Activated CD4-positive, alpha-beta T cell treated with anti-CD3 and anti-CD28 coated beads, Interleukin-10, Interleukin-2, amounts not matched to agents 100 ng/mL and 50 ng/mL, durations not matched to agents 16 hours and 8 hours (primary cell): ENCODE results near the gene SPATA6L.
"Not testable (repeated sequence)": the region's sequence is repeated elsewhere in the genome, so short reads cannot be mapped to it uniquely, and the experiment has no call there.

Experiments
- DNase-seq: peaks from one replicate; pipeline ENCODE4 v3.0.0-alpha.2; 2020

SPATA6L gene

DNA sequence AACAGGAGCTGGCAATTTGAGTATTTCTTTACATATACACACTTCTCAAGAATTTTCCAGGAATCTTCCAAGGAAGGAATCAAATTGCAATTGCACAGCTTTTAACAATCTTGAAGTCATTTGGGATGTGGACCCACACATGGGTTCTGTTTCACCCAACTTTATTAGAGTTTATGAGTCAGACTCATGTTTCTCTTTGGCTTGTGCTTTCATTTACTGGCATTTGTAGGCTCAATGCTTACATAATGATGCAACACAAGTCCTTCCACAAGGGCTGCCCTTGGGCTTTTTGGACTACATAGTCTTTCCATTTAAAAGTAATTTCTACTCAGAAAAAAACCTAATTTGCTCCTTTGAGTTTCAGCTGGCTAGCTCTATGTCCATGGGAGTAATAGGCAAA, 8.5 kb upstream of the SPATA6L start:
- no peak for DNase-seq

DNA sequence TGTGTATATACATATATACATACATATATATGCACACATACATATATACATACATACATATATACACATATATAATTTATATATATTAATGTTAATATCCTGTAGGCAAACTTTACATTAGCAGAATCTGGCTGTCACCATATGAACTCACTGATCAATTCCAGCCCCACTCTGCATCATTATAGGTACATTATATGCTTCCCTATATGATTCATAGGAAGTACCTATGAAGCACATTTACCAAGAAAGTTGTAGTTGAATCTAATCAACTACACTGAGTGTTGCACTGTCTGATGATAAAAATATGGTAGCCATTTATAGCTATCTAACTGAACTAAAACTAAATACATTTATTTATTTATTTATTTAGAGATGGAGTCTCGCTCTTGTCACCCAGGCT, 5.5 kb upstream of the SPATA6L start:
- no peak for DNase-seq

DNA sequence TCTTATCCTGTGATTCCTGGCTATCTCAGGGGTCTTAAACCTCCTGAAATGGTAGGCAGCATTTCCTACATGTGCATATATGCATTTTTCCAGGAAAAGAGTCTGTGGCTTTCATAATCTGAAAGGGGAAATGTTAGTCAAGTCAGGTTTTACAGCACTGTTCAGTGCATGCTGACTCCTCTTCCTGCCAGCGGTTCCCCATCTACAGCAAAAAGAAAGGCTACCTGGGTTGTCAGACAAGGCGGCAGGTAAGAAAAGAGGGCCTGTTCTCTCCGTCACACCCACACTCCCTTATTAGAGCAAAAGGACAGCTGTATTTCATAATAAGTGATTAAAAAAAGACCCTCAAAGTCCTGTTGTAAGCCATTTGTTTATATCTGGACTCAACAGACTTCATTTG, 4.3 kb upstream of the SPATA6L start:
- DNase-seq = no peak

DNA sequence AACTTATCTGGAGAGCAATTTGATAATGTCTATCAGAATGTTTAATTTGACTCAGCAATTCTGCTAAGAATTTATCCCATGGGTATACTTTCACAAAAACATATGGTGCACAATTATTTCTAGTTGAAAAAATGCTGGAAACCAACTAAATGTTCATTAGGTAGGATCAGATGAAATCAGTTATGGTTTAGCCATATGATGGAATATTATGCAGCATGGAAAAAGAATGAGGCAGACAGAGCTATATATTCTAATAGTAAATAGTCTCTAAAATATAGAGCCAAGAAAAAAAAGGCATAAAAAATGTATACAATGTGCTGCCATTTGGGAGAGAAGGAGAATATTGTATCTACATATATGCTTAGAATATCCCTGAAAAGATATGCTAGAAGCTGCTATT, 3.6 kb upstream of the SPATA6L start:
- DNase-seq = no peak

DNA sequence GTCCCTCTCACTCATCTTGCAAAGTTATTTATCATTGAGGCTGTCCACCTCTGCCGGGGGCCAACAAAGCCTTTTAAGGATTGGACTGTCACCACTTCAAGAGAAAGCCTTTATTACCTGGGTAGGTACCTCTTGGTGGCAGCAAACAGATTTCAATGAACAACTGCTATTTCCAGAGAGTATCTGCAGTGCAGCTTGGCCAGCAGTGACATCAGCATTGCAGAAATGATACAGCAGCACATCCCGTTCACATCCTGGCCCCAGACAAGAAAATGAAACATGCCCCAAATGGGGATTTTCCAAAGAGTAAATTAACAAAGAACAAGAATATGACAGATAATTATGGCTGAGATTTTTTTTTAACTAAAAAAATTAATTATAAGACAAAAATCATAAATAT, 2.3 kb upstream of the SPATA6L start:
- peak; percentile 28 for DNase-seq

DNA sequence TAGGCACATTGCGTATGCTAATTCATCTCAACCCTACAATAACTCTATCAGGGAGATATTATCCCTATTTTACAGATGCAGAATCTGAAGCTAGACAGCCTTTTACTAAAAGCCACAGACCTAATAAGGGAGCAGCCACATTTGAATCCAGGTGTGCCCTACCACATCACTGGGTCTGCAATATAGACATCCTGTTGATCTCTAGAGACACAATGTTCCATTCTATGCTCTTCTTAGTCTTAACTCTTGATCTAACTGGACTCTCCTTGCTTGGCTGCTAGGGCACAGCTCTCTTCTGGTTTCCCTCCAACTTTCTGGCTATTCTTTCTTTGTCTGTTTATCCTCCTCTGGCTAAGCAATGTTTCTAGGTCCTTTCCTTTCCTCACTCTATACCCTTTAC, 1.4 kb upstream of the SPATA6L start:
- DNase-seq = no peak

DNA sequence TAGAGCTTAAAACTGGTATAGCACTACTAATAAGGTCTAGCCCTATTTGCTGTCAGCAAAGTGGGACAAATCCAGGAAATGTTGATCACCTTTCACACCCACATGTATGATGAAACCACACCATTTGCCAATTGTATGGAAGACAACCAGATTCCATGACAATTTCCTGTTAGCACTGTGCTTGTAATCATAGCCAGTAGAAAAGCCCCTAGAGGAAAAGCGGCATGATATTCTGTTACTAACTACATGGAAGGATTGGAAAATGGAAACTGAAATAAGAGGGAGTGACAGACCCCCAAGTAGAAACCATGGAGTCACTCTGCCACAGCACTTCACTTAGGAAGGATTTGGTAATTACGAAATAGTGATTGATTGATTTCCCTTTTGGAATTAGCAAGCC, 923 bp downstream of the SPATA6L start:
- DNase-seq = no peak

DNA sequence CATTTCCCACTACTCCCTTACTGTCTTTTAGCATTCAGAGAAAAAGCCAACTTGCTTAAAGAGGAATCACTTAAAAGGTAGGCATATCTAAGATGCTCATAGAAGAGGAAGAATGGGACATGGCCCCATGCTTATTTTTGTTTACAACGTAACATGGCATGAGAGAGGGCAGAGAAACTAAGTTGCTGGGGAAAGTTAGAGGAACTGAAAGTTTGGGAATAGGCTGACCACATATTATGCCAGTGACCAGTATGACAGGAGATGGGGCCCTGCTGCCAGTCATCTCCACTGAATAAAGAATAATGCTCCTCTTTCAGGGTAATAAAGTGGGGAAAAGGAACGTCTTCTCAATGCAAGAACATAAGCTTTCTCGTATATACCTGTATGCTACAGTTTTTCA, 2.3 kb downstream of the SPATA6L start:
- no peak for DNase-seq

DNA sequence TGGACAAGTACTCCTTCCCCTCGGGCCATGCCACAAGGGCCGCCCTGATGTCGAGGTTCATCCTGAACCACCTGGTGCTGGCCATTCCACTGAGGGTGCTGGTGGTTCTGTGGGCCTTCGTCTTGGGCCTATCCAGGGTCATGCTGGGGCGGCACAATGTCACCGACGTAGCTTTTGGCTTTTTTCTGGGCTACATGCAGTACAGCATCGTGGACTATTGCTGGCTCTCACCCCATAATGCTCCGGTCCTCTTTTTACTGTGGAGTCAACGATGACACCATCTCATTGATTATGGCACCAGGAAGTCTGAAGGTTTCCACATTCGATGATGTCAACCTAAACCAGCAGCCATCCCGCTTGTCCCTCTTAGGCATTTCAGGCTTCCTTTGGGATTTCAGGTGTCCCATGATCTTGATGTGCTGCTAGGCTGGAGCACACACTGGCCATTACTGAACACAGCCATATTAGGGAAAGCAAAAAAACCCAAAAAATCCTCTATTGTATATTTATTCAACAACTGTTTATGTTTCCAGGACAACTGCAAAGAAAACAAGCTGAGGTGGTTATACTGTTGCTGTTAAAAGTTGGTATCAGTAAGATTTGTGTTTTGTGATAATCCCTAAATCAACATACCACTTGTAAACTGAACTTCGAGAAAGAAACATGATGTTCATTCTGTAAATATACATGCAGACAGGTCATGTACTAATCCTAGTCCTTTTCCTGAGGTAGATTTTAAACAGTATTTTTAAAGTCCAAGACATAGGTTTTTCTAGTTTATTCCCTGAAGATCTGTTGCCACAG, 3.1 kb downstream of the SPATA6L start:
- DNase-seq = no peak

DNA sequence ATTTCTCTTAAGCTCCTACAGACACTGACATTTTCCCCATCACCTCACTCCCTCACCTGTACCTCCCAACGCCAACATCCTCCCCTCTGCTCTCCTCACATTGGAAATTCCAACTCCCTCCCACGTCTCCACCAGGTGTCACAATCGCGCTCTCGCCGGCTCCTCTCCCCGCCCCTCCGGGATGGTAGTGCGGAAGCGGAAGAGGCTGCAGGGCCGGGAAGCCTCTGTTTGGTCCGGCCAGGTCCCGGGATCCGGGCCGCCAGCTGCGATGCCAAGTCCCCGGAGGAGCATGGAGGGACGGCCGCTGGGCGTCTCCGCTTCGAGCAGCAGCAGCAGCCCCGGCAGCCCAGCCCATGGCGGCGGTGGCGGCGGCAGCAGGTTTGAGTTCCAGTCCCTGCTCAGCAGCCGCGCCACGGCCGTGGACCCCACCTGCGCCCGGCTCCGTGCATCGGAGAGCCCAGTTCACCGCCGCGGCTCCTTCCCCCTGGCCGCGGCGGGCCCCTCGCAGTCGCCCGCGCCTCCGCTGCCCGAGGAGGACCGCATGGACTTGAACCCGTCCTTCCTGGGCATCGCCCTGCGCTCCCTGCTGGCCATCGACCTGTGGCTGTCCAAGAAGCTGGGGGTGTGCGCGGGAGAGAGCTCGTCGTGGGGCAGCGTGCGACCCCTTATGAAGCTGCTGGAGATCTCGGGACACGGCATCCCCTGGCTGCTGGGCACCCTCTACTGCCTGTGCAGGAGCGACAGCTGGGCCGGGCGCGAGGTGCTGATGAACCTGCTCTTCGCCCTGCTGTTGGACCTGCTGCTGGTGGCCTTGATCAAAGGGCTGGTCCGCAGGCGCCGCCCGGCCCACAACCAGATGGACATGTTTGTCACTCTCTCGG, 3.9 kb downstream of the SPATA6L start, which contains the start of gene PLPP6:
Gene PLPP6, plus strand, starts transcription at position 187 of the 881 bp plus-strand sequence. Its CDS starts 82 bp downstream, at position 269.
- DNase-seq = peak; percentile 86

DNA sequence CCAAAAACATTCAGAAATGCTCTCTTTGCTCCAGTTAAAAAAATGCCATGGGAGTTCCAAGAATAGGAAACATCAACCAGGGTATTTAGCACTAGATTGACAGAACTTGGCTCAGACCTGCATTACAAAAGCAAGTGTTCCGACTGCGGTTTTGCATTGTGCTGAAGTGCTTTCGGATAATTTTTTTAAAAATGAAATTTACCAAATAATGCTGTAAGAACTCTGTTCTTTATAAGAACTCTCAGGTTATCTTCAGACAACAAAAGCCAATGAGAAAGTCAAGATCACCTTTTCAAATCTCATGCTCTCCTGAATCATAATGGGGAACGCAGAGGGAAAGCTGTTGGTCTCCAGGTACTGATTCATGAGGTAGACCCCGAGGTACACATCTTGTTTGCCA, 4.7 kb downstream of the SPATA6L start:
- DNase-seq = no peak

DNA sequence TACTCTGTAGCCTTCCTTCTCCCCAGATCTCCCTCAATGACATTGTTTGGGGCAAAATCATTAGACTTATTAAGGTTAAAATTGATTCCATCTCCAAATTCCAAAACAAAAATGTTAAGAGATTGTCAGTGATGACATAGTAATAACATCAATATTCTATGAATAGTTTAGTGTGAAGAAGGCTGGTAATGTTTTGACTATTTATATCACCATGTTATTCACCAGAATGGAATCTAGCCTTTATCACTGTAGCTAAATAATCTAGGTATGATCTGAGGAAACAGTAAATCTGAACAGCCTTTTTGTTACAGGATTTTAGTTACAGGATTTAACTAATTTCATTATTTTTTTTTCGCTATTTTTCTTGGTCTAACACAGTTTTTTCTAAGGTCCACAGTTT, 5.1 kb downstream of the SPATA6L start:
- no peak for DNase-seq

DNA sequence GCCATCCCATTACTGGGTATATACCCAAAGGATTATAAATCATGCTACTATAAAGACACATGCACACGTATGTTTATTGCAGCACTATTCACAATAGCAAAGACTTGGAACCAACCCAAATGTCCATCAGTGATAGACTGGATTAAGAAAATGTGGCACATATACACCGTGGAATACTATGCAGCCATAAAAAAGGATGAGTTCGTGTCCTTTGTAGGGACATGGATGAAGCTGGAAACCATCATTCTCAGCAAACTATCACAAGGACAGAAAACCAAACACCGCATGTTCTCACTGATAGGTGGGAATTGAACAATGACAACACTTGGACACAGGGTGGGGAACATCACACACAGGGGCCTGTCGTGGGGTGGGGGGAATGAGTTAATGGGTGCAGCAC, 5.6 kb downstream of the SPATA6L start:
- DNase-seq = not testable (repeated sequence)

DNA sequence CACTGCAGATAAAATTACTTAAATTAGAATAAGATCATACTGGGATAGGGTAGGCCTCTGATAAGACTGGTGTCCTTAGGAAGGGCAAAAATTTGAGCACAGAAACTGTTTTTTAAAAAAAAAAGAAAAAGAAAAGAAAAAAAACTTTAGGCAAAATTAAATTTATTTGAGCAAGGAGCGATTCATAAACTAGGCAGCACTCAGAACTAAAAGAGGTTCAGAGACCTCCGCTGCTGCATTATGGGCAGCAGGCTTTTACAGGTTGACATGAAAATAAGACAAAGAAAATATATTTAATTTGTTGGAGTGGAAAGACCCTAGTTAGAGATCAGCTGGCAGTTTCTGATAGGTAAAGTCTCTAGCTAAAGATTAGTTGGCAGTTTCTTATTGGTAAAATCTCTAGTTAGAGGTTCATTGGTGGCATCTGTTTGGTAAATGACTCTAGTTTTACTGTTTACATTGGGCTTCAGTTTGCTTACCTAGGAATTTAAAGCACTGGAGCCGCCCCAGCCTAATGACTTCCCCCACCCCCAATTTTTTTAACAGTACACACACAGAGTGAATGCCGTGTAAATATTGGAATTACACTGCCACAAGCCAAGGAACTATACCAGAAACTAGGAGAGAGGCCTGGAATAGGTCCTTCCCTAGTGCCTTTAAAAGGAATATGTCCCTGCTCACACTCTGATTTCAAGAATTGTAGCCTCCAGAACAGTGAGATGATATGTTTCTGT, 8.7 kb downstream of the SPATA6L start:
- no peak for DNase-seq

DNA sequence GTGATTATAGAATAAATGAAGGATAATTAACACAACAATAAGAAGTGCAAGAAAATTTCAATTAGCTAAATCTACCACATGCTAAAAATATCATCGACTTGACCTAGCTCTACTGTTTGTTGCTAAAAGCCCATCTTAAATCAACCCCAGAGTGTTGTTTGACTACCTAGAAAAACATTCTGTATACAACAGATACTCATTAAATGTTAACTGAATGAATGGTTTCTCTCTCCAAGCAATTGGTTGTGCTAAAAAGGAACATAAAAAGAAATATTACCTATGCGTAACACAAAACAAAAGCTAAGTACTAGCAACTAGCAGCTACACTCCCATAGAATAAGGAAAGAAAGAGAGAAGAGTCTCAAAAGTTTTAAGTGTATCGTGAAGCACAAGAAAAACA, 9.7 kb downstream of the SPATA6L start:
- DNase-seq = no peak

DNA sequence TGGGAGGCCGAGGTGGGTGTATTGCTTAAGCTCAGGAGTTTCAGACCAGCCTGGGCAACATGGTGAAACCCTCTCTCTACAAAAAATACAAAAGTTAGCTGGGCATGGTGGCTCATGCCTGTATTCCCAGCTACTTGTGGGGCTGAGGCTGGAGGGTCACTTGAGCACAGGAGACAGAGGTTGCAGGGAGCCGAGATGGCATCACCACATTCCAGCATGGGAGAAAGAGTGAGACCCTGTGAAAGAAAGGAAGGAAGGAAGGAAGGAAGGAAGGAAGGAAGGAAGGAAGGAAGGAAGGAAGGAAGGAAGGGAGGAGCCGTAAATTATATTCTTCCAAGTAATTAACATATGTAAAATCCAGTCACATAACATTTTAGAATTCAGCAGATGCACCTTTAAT, 10.1 kb downstream of the SPATA6L start:
- DNase-seq = not testable (repeated sequence)

DNA sequence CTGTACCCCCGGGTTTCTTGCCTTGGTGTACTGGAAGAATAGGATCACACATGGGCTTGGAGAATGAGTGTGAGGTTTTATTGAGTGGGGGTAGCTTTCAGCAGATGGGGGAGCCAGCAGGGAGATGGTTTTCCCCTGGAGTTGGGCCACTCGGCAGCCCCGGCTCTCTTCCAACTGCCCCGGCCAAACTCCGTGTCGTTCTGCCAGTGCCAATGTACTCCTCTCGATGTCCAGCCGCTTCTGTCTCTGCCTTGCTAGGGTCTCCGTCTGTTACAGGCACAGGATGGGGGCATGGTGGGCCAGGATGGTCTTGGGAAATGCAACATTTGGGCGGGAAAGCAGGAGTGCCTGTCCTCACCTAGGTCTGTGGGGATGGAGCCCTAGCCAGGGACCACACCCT, 11.7 kb downstream of the SPATA6L start:
- DNase-seq = no peak

DNA sequence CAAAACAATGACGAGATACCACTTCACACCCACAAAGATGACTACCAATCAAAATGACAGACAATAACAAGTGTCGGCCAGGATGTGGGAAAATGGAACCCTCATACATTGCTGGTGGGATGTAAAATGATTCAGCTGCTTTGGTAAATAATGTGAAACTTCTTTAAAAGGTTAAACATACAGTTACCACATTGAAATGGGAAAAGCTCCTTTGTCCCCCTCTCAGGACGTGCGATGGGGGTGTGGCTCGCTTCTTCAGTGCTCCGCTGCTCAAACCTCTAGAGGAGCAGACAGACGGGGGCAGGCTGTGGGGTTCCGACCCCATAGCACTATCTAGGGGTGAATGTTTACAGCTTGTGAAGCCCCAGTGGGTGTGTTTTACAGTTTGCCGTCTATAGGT, 12.2 kb downstream of the SPATA6L start:
- peak; percentile 21 for DNase-seq

DNA sequence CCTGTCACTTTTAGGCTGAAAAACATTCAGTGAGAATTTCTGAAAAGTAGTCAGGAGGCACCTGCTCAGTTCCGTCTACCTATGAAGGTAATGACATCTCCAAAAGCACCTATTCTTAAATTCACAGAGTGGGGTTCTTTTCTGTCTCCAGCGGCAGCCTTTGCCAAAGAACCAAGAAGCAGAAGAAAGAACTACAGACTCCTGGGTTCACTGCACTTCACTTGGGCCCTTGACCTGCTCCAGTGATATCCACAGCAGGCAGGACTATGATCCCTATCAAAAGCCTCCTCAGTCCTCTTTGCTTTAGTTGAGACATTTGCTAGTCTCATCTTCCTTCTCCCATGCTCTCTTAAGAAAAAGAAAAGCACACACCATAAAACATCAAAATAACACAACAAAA, 23.9 kb downstream of the SPATA6L start:
- no peak for DNase-seq

DNA sequence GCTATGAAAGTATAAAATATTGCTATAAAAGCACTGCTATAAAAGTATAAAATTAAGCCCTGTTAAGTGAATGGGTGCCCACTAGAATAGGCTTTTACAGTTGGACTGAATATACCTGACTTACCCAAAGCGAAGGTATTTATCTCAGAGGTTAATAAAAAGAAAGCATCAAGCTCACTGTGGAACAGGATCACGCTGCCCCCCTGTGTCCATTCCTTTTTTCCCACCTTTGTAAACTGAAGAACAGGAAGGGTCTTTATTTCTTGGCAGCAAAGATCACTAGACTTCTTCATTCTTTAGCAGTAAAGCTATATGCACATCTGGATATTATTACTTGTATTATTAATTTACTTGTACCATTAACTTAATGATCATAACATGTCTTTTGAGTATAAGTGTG, 26.3 kb downstream of the SPATA6L start:
- no peak for DNase-seq

DNA sequence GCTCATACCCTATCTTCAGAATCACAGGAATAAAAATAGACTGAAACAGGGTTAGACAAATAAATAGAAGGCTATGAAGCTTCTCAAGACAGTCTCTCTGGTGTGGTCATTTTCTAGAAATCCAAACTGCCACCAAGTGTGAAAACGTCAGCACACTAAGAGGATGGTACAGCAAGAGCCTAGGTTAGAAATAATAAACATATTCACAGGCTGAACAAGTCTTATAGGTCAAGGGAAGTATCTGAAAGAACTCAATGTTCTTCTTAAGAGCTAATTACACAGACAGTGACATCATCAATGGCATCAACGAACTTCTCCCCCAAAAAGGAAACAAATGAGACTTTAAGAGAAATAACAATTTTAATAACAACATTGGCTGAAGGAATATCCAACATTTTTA, 26.9 kb downstream of the SPATA6L start:
- no peak for DNase-seq

DNA sequence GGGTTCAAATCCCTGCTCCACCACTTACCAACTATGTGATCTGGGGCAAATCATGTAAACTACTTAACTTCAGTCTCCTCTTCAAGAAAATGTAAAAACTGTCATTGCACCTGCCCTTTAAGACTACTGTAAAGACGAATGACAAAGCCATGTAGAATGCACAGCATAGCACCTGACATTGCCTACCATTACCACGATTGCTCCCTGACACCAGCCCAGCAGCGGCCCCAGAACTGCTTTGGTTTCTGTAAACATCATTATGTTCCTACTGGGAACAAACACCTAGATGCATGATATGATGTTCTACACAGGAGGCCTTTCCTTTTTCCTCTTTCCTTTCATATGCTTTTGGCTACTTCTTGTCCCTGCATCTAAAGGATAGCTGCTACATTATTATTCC, 27.3 kb downstream of the SPATA6L start:
- no peak for DNase-seq

DNA sequence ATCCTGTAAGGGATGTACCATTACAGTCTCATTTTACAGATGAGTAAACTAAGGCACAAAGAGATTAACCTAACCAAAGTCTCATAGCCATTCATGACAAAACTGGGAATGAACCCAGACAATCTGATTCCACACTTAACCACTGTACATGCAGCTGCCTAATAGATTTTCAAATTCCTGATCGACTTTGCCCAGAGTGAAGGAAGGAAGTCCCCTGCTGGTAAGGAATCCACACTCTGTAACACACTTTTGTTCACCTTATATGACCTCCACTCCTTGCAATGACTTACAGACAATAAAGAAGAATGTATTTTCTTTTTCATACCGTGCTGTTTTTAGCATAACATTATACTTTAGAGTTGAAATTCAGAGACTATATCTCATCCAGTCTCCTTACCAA, 35.4 kb downstream of the SPATA6L start:
- DNase-seq = no peak

DNA sequence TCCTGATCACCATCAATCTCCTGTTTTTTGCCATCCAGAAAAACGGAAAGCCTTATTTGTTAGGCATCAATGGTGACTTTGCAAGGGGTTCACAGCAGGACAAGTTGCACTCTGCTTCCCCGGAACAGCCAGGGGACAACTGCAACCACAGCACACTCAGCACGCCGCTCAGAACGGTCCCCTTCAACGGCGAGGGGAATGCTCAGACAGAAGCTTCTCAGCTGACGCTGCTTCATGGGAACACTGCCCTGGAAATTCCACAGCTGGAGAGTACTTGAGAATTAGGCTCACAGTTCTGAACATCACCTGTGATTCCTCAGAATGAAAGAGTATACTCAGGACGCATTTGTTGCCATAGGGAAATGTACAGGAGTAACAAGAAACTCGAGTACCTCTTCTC, 44.3 kb downstream of the SPATA6L start:
- DNase-seq = no peak
